RCC 7860 (cell line): ENCODE data around the gene HYLS1.
"Not testable (repeated sequence)": the region's sequence is repeated elsewhere in the genome, so short reads cannot be mapped to it uniquely, and the experiment has no call there.

ENCODE experiments used
- DNase-seq: peaks from one replicate; pipeline ENCODE4 v3.0.0-alpha.2; 2015; ENCODE audit warnings: low spot score
- FAIRE-seq: peaks from 2 replicates; lab custom pipeline; 2012; peaks lifted over from hg19 to GRCh38; lab: Jason Lieb, UNC

HYLS1 gene

DNA sequence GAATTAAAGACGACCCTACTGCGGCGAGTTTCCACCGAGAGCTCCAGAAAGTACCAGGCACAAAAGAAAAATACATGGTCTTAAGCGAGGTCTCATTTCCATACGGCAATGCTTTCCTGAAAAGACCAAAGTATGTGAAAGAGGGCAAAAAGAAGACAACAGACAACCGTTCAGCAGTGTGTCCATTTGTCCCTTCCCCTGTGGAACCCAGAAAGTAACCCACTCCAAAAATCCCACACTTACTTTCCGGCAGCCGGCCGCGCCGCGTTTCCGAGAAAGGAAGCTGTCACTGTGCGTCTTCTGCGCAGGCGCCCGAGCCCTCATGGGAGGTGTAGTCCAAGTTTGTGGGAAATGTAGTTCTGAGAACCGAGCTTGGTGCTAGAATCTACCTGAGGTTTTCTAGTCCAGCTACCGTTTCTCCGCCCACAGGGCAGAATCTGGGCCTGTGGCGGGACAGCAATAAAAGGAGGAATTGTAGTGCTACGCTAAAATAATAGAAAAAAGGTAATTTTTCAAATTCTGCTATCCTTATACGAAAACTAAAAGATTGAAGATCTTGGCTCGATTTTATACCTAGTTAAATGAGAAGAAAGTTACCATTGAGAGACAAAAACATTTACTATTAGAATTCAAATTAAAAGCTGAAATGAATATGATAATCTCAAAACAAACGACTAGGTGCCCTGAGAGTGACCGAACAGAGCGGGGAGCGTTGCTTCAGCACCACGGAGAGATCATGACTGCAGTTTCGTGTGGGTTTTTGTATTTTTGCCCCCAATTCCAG is 15.7 kb downstream of the HYLS1 start, which contains the start of gene PUS3:
PUS3 (minus strand) TSS at position 280 of the 784 bp plus-strand sequence. CDS start 6,922 bp downstream, outside the sequence.
- FAIRE-seq = no peak

DNA sequence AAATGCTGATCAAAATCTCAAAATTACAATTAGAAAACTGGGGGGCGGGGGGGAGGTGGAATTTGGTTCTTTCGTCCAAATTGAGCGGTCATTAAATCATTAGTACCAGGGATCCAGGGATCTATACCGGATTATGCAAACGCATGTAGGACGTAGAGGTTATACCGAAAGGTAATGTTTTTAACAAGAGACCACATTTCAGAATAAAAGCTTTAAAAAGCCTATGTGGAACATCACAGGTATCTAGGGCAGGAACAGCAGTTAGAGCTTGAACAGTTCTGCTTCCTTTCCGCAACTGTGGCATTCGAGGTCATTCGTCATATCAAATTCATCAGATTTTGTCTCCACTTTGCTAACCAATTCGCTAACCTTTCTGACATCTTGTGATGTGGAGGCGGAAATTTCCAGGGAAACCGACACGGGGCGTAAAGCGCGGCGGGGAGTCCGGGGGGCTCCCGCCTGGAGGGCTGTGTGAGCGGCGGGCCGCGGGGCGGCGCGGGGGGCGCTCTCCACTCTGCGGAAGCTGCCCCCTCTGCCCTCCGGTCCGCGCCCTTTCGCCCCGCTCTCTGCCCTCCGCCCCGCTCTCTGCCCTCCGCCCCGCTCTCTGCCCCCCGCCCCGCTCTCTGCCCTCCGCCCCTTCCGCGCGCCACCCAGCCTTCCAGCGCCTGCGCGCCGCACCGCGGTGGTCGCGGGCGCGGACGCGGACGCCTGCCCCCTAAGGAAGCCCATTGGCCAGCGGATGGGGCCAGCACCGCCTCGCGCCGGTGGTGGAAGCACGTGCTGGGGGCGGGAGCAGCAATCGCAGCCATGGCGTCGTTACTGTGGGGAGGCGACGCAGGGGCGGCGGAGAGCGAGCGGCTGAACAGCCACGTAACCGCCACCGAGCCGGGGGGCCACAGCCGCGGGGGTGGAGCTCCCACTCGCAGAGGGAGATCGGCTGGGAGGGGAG is 16.5 kb downstream of the HYLS1 start, which contains the start of gene DDX25:
DDX25 (plus strand) TSS at position 798 of the 949 bp plus-strand sequence; CDS start at position 808, 10 bp downstream.
- no peak for DNase-seq
- FAIRE-seq = no peak

More for the DNA sequence above, 15.7 kb downstream of the HYLS1 start, which contains the start of gene PUS3:
- peak; percentile 55 for DNase-seq

DNA sequence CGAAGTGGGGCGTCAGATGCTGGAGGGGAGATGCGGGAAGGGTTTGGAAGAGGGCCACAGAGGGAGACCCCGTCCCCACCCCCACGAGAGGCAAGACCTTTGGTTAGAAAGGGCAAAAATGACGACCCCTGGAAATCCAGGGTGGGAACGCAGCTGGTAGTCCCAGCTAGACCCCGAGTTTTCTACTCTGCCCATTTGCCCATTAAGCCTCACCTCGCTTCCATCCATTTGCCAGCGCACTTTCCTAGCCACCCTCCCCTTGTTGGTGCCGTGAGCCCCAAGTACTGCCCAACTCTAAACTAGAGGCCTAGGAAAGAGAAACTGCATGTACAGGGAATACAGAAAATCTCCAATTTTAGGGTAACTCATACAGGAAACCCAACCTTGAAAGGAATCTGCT is 17.2 kb downstream of the HYLS1 start:
- DNase-seq (no peak), FAIRE-seq (no peak)

DNA sequence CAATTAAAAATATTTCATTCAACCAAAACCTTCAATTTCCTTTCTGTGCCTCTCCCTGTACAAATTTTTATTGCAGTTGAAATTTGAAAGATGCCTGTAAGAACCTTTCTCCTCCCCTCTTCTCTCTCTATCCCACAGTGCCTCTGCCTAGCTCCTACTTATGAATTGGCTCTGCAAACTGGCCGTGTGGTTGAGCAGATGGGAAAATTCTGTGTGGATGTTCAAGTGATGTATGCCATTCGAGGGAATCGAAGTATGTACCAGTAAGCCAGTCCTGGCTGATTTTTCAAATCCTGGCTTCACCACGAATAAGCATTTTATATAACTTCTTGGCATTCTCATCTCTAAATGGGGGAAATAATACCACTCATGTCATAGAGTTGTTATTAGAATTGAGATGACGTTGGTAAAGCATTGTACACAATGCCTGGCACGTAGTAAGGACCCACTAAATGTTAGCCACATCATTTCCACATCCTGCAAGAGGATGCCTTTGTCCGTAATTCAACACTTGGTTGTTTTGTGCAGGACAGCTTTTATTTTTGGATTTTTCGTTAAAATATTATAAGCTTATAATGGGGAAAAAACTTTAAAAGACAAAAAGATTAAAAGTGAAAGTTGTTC is 22.9 kb downstream of the HYLS1 start:
- FAIRE-seq = no peak
- DNase-seq = no peak

DNA sequence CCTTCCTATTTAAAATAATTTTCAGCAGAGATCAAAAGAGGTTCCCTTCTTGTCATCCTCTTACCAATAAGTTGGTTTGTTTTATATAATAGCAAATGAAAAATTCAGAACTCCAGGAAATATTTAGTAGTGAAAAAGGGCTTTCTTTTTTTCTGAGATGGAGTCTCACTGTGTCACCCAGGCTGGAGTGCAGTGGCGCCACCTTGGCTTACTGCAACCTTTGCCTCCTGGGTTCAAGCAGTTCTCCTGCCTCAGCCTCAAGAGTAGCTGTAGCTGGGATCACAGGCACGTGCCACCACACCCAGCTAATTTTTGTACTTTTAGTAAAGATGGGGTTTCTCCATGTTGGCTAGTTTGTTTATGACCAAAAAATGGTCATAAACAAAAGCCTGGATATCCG is 27.1 kb downstream of the HYLS1 start:
- DNase-seq, FAIRE-seq: not testable (repeated sequence)

DNA sequence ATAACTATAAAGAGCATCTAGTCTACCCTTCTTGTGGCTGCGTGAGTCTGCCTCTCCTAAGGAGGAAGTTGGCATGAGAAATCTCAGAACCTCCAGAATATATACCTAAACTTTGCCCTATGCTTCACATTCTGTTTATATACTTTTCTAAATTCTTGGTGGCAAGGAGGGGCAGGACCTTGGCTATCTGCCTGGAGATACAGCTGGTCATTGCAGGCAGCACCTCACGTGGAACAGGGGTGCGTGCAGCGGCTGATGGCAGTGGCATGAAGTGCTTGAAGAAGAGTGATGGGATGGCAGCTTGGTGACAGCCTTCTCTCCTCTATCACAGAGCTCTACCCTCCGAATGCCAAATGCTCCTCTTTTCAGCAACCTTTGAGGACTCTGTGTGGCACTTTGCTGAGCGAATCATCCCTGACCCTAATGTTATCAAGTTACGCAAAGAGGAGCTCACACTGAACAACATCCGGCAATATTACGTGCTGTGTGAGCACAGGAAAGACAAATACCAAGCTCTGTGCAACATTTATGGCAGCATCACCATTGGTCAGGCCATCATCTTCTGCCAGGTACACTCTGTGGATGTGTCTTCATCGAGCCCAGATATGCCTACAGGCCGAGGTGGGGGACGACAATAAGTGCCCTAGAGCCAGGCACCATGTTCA is 29.3 kb downstream of the HYLS1 start:
- no peak for FAIRE-seq
- no peak for DNase-seq

DNA sequence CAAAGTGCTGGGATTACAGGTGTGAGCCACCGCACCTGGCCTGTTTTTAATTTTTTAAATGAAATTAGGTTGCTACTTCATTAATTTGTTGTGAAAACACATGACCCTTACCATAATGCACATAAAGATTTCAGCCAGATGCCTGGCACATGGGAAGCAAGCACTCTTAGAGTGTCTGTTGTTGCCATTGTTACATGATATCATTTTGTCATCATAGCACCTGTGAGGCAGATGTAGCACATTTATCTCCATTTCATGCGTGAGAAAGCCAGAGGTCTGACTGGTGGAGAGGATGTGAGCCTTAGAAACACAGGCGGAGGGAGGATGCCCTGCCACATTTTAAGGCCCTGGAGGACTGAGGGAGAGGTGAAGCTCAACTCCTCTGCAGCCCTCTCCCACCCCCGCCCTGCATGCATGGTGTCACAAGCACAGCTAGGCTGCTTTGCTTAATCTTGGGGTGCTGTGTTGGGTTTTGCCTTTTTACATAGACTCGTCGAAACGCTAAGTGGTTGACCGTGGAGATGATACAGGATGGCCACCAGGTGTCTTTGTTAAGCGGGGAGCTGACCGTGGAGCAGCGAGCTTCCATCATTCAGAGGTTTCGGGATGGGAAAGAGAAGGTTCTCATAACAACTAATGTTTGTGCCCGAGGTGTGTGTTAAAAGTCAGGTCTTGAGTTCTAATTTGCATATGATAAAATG is 30.8 kb downstream of the HYLS1 start:
- no peak for FAIRE-seq

DNA sequence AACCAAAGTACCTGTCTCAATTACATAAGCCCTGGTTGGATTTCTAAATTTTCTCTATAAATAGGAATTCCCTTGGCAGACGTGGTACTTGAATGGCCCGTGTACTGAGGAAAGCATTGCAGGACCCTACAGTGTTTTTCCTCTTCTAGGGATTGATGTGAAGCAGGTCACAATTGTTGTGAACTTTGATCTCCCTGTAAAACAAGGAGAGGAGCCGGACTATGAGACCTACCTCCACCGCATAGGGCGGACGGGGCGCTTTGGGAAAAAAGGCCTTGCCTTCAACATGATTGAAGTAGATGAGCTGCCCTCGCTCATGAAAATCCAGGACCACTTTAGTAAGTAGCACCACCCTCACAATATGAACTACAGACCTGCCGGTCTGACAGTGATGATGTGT is 33.6 kb downstream of the HYLS1 start:
- FAIRE-seq (no peak), DNase-seq (no peak)

More for the DNA sequence above, 30.8 kb downstream of the HYLS1 start:
- no peak for DNase-seq

DNA sequence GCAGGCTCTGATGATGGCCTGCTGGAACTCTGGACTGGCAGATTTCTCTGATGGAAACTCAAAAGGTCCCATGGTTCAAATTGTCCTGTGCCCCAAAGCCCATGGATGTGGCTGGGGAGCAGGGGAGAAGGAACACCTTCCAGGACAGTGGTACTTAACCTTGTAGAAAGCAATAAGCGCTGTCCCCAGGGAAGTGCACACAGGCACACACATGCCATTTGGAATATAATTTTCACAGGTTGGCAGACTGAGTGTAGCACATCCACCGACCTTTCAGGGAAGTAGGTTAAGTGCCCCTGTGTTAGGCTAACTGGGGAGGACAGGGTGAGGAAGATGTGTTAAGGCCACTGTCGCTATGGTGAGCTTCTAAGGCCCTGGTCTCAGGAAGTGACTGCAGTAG is 34.7 kb downstream of the HYLS1 start:
- FAIRE-seq = no peak
- DNase-seq = no peak

DNA sequence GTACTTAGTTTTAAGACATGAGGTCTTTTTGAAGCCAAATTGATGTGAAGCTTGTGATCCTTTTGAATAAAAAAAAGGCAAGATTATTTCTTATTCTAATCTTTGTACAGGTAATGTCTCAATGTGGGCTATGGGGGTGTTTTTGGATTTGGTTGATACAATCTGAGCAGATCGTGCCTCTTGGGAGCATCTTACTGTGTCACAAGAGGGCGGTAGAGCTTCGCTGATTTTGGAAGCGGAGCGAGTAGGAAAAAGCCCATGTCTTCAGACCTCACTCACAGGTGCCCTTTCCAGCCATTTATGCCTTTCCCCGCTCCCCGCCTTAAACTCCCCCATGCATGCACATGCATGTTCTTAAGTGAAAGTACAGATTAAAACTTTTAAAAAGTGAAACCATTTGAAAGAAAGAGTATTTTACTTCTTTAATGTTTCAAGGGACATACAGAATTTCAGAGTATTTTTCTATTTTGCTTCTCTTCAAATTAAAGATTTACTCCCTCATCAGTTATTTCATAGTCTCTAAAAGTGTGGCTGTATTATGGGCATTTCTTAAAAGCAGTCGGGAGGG is 35.6 kb downstream of the HYLS1 start:
- FAIRE-seq (no peak), DNase-seq (peak; percentile 47)

DNA sequence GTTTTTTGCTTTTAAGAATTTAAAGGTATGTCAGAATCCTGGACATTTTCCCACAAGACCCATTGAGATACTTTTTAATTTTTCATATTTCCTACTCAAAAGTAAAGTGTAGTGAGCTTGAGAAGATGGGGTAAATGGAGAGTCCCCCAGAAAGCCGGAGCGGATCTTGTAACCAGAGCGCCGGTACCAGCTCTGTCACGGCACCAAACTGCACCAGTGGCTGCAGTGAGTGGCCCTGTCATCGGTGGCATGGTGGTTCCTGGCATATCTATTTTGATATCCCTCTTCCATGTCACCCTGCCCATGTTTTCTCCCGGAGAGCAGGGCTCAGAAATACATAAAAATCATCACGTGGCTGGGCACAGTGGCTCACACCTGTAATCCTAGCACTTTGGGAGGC is 36.2 kb downstream of the HYLS1 start:
- DNase-seq = no peak
- no peak for FAIRE-seq

DNA sequence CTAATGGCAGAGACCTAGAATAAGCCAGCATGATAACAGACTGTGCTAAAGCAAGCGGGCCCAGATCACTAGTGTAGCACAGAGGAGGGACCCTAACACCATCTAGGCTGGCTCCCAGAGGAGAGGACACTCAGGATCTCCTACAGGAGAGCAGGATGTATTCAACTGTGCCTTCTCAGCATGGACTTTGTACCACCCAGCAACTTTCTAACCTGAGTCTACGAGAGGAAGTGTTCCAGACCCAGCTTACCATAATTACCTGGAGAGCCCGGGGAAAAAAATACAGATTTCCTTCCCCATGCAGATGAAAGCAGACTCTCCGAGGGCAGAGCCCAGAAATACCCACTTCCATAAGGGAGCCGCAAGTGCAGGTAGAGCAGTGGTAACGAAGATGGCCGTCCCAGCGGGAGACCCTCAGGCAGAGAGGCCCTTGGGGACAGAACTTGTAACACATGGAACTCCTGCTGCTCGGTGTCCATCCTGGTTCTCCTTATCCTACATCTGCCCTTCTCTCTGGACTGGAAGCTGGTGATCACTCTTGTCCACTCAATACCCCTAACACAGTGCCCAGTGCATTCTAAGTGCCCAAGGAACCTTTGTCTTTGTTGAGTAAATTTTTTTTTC is 37.0 kb downstream of the HYLS1 start:
- DNase-seq (no peak), FAIRE-seq (no peak)

DNA sequence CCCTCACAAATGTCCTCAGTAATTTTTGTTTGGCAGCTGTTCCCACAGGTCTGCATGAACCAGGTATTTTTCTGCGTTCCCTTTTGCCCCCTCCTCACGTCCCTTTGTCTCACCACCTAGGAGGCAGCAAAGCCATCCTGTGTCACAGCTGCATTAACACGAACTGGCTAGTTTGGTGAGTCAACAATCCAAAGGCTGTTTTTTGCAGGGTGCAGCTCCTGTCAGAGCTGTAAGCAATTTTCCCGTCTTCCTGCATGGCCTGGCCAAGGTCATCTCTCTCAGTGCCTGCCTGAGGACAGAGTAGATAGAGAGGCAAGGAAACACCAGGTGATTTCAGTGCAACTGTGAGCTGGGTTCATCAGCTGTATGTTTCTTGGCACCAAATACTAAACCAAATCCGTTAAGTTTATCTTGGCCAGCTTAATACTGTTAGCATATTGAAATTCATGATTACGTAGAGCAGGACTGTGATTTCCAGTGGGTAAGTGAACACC is 37.8 kb downstream of the HYLS1 start:
- FAIRE-seq (no peak), DNase-seq (no peak)

DNA sequence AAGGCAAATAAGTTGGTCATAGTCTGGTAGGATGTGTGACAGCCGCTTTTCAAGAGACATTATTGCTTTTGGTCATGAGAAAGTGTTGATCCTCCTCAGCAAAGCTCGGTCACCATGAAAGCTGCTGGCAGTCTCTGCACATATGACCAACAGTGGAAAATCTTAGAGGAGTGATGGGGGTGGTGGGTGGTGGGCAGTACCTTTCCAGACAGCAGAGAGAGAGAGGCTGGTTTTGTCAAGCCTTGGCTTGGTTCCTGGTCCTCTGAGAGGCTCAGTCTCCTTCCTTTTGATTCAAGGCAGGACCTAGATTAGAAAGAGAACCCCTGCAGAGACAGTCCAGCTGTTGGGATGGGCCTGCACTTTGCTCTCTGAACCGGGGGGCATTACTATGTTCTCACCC is 38.3 kb downstream of the HYLS1 start:
- no peak for FAIRE-seq
- no peak for DNase-seq

DNA sequence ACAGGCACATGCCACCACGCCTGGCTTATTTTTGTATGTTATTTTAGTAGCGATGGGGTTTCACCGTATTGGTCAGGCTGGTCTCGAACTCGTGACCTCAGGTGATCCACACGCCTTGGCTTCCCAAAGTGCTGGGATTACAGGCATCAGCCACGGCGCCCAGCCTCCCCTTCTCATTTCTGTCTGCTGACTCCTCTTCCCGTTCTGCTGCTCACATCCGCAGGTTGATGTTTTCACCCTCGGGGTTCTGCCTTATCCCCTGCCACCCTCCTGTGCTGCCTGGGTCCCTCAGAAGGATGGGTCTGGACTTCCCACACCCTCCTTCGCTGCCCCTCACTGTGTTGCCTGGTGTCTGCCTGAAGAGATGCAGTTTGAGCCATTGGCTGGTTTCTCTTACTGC is 39.2 kb downstream of the HYLS1 start:
- no peak for FAIRE-seq

DNA sequence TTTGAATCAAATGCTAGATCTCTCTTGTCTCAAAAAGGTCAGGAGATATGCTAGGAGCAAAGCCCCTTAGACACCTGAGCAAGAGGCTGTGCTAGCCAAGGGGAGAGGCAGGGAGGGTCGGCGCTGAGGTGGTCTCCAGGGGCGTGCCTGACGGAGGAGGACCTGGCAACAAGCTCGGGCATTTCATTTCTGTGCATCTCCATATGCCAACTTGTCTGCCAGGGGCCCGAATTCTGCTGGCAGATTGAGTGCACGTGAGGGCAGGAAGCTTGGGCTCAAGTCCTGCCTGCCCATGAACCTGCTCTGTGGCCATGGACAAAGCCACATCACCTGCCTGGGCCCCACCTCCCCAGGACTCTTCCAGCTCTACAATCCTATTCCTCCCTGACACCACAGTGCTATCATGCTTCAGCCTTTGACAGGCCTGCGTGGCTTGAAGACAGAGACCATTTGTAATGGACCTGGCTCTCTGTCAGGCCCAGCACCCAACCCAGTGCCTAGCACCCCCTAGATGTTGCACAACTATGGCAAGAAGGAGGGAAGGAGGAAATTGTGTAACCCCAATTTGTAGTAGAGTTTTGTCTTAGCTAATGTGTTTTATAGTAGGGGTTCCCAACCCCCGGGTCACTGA is 42.1 kb downstream of the HYLS1 start:
- no peak for FAIRE-seq

More for the DNA sequence above, 39.2 kb downstream of the HYLS1 start:
- DNase-seq = no peak

DNA sequence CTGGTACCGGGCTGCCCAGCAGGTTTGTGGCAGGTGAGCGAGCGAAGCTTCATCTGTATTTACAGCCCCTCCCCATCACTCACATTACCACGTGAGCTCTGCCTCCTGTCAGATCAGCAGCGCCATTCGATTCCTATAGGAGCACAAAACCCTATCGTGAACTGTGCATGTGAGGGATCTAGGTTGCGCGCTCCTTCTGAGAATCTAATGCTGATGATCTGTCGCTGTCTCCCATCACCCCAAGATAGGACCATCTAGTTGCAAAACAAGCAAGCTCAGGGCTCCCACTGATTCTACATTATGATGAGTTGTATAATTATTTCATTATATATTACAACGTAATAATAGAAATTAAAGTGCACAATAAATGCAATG is 42.6 kb downstream of the HYLS1 start:
- no peak for DNase-seq
- FAIRE-seq = no peak

More for the DNA sequence above, 42.1 kb downstream of the HYLS1 start:
- no peak for DNase-seq

DNA sequence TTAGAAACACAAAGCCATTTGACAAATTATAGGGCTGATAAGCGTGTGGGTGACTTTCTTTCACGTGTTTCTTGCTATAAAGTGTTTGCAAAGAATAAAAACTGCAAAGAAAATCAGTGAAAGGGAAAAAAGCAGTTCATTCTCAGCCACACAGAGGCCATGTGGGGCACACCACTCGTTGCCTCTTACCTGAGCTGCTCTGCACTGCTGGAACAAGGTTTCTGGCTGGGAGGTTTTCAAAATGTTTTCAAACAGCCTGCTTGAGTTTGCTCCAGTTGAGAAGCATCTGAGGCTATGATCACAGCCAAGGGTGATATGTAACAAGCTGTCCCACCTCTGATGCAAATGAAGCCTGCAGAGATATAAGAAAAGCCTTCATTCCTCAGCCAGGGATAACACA is 43.6 kb downstream of the HYLS1 start:
- FAIRE-seq (no peak), DNase-seq (no peak)
